ENCODE measurements around the gene SPATS2L. TPM values are rescaled to one million over a fixed set of nuclear protein-coding genes. Genes with fewer than 3 reads are reported as not detected.

SPATS2L gene
- total and polyA plus RNA-seq, 2 experiments from 2014 or later: 118 to 154 TPM

GRCh38 chr2:200336980-200337615 lies 30.6 kb downstream of the SPATS2L start:
- no peak overlapping the region for H3K4me3 Mint-ChIP-seq
- no peak overlapping the region for H3K4me3 ChIP-seq
- TF ChIP-seq JUNB (IDR thresholded peaks at IDR 0.05; ENCODE audit: unreplicated experiment): no peak
- no peak for TF ChIP-seq POLR2AphosphoS5 (IDR thresholded peaks at IDR 0.05; ENCODE audit: low read depth)
- no peak for TF ChIP-seq CTCF (conservative IDR thresholded peaks at IDR 0.05; ENCODE audit: low read depth in 2 of 2)
- no peak for TF ChIP-seq CREB1 (CRISPR knock-in tag; IDR thresholded peaks at IDR 0.05; ENCODE audit: low read depth)
- DNase-seq (ENCODE audit: low spot score) (no peak), ATAC-seq (no peak)
- peaks cover 9% of the 10 kb centered on the region; the same call in 1 of the 2 replicates for H4K20me1 ChIP-seq (replicated peaks; ENCODE audit: insufficient read depth)
- H2AFZ ChIP-seq: no peak overlapping the region
- peaks cover 11% of the 10 kb centered on the region; the same call in 2 of the 3 replicates for H3K9me3 Mint-ChIP-seq
- no peaks in the 10 kb centered on the region for H3K27me3 Mint-ChIP-seq (ENCODE audit: insufficient read depth, low read depth, poor library complexity)
- H3K27me3 ChIP-seq (ENCODE audit: insufficient read depth): no peaks in the 10 kb centered on the region
- H3K27ac ChIP-seq (ENCODE audit: low read depth): 0 out of 2 replicates have a peak overlapping the region, but pooled peaks have one; percentile 5
- H3F3A ChIP-seq (replicated peaks; ENCODE audit: low read depth): 0 out of 2 replicates have a peak, but pooled peaks cover 3% of the 10 kb centered on the region
- H3K4me2 ChIP-seq: no peak overlapping the region
- peaks cover 10% of the 10 kb centered on the region; the same call in 1 of the 2 replicates for H3K36me3 ChIP-seq (ENCODE audit: insufficient read depth)
- H3K79me2 ChIP-seq (replicated peaks; ENCODE audit: insufficient read depth): peaks cover 99% of the 10 kb centered on the region
- H3K9me2 ChIP-seq (ENCODE audit: insufficient read depth): no peaks in the 10 kb centered on the region; the same call in 1 of the 2 replicates
- H3K27ac Mint-ChIP-seq: no peak overlapping the region
- peaks cover 31% of the 10 kb centered on the region; the same call in 1 of the 2 replicates for H3K4me1 ChIP-seq (ENCODE audit: insufficient read depth)
- peaks cover 43% of the 10 kb centered on the region for H3K4me1 Mint-ChIP-seq
- H3K36me3 Mint-ChIP-seq (ENCODE audit: low read depth): peaks cover 40% of the 10 kb centered on the region

DNA sequence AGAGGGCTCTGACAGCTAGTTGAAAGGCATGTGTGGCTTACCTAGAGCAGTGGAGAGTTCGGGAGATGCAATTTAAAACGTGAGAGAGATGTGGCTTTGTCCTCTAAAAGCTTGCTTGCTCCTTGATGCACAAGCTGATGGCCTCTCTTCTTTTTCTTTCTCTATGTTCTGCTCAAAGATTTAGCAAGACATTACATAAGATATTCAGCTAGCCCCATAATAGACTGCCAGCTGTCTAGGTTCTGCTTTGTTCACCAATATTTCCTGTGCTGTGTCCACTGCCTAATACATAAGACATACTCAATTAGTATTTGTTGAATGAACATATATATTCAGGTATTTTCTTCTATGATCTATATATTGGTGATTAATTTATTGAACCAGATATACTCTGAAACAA lies 31.1 kb downstream of the SPATS2L start:
- Histone ChIP-seq H2AFZ (no peak overlapping the region), H3K4me1 (ENCODE audit: insufficient read depth) (peaks cover 31% of the 10 kb centered on the region; the same call in 1 of the 2 replicates), H3K27ac (ENCODE audit: low read depth) (0 out of 2 replicates have a peak overlapping the region, but pooled peaks have one; percentile 5), H3K36me3 (ENCODE audit: insufficient read depth) (peaks cover 6% of the 10 kb centered on the region; the same call in 1 of the 2 replicates), H3K4me2 (no peak overlapping the region), H3K4me3 (no peak overlapping the region), H3K79me2 (replicated peaks; ENCODE audit: insufficient read depth) (peaks cover 99% of the 10 kb centered on the region), H3K27me3 (ENCODE audit: insufficient read depth) (no peaks in the 10 kb centered on the region), H3K9me2 (ENCODE audit: insufficient read depth) (no peaks in the 10 kb centered on the region; the same call in 1 of the 2 replicates), H4K20me1 (replicated peaks; ENCODE audit: insufficient read depth) (peaks cover 11% of the 10 kb centered on the region; the same call in 1 of the 2 replicates), H3F3A (replicated peaks; ENCODE audit: low read depth) (0 out of 2 replicates have a peak, but pooled peaks cover 3% of the 10 kb centered on the region)
- Mint-ChIP-seq H3K4me3 (no peak overlapping the region), H3K4me1 (peaks cover 46% of the 10 kb centered on the region), H3K36me3 (ENCODE audit: low read depth) (peaks cover 40% of the 10 kb centered on the region; the same call in 2 of the 3 replicates), H3K27me3 (ENCODE audit: insufficient read depth, low read depth, poor library complexity) (no peaks in the 10 kb centered on the region), H3K9me3 (peaks cover 11% of the 10 kb centered on the region; the same call in 2 of the 3 replicates), H3K27ac (no peak overlapping the region)
- ATAC-seq: no peak
- DNase-seq (ENCODE audit: low spot score): no peak
- no peak for TF ChIP-seq POLR2AphosphoS5 (IDR thresholded peaks at IDR 0.05; ENCODE audit: low read depth)
- no peak for TF ChIP-seq STAT1 (IDR thresholded peaks at IDR 0.05; ENCODE audit: unreplicated experiment)
- TF ChIP-seq, protein P1, sequence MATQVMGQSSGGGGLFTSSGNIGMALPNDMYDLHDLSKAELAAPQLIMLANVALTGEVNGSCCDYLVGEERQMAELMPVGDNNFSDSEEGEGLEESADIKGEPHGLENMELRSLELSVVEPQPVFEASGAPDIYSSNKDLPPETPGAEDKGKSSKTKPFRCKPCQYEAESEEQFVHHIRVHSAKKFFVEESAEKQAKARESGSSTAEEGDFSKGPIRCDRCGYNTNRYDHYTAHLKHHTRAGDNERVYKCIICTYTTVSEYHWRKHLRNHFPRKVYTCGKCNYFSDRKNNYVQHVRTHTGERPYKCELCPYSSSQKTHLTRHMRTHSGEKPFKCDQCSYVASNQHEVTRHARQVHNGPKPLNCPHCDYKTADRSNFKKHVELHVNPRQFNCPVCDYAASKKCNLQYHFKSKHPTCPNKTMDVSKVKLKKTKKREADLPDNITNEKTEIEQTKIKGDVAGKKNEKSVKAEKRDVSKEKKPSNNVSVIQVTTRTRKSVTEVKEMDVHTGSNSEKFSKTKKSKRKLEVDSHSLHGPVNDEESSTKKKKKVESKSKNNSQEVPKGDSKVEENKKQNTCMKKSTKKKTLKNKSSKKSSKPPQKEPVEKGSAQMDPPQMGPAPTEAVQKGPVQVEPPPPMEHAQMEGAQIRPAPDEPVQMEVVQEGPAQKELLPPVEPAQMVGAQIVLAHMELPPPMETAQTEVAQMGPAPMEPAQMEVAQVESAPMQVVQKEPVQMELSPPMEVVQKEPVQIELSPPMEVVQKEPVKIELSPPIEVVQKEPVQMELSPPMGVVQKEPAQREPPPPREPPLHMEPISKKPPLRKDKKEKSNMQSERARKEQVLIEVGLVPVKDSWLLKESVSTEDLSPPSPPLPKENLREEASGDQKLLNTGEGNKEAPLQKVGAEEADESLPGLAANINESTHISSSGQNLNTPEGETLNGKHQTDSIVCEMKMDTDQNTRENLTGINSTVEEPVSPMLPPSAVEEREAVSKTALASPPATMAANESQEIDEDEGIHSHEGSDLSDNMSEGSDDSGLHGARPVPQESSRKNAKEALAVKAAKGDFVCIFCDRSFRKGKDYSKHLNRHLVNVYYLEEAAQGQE (IDR thresholded peaks at IDR 0.05; ENCODE audit: unreplicated experiment): no peak
- TF ChIP-seq ZNF462 (CRISPR knock-in tag; IDR thresholded peaks at IDR 0.05): no peak
- TF ChIP-seq NANOG (IDR thresholded peaks at IDR 0.05; ENCODE audit: borderline replicate concordance): no peak

All from GM23338 (cell line).